Measurements from ENCODE around the gene PPP1R12C.

Gene PPP1R12C

GRCh38 chr19:55088021-55088451 is 29.4 kb downstream of the PPP1R12C start:
- TF ChIP-seq, protein P1, sequence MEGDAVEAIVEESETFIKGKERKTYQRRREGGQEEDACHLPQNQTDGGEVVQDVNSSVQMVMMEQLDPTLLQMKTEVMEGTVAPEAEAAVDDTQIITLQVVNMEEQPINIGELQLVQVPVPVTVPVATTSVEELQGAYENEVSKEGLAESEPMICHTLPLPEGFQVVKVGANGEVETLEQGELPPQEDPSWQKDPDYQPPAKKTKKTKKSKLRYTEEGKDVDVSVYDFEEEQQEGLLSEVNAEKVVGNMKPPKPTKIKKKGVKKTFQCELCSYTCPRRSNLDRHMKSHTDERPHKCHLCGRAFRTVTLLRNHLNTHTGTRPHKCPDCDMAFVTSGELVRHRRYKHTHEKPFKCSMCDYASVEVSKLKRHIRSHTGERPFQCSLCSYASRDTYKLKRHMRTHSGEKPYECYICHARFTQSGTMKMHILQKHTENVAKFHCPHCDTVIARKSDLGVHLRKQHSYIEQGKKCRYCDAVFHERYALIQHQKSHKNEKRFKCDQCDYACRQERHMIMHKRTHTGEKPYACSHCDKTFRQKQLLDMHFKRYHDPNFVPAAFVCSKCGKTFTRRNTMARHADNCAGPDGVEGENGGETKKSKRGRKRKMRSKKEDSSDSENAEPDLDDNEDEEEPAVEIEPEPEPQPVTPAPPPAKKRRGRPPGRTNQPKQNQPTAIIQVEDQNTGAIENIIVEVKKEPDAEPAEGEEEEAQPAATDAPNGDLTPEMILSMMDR (IDR thresholded peaks at IDR 0.05; ENCODE audit: insufficient read depth, low read depth, low read length, missing control alignments): no peak
- no peak for DNase-seq (ENCODE audit: low read depth)
- no peak overlapping the region for H3K4me3 ChIP-seq (ENCODE audit: low read length)

GRCh38 chr19:55087542-55087901 is 29.9 kb downstream of the PPP1R12C start:
- DNase-seq (ENCODE audit: low read depth): no peak
- peak overlapping the region; percentile 38 for H3K4me3 ChIP-seq (ENCODE audit: low read length)
- TF ChIP-seq, protein P1 (IDR thresholded peaks at IDR 0.05; ENCODE audit: insufficient read depth, low read depth, low read length, missing control alignments): no peak

DNA sequence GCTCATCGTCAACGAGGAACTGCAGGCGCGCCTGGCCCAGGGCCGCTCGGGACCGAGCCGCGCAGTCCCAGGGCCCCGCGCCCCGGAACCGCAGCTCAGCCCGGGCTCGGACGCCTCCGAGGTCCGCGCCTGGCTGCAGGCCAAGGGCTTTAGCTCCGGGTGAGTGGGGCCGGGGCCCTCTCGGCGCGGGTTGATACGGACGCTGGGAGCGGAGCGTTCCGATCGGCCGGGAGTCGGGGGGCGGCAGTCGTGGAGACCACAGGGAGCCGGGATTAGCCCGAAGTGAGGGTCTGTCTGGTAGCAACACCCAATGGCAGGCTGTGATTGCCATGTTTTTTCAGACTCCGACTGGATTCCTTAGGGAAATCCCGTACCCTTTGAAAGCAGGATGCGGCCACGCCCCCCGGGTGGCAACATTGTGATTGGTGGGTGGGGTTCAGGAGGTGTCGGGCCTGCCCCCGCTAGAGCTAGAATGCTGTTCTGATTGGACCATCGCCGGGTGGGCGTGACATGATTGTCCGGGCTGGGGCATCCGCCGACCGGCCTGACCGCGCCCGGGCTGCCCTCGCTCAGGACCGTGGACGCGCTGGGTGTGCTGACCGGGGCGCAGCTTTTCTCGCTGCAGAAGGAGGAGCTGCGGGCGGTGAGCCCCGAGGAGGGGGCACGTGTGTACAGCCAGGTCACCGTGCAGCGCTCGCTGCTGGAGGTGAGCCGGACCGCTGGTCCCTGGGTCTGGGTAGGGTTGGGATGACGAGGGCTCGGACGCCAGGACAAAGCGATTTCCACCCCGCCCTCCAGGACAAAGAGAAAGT is 30.5 kb downstream of the PPP1R12C start:
- TF ChIP-seq, protein P1 (IDR thresholded peaks at IDR 0.05; ENCODE audit: insufficient read depth, low read depth, low read length, missing control alignments): no peak
- DNase-seq (ENCODE audit: low read depth): peak; percentile 93
- peak overlapping the region; percentile 38 for H3K4me3 ChIP-seq (ENCODE audit: low read length)

GRCh38 chr19:55085923-55086715 is 31.3 kb downstream of the PPP1R12C start:
- no peak for DNase-seq (ENCODE audit: low read depth)
- no peak overlapping the region for H3K4me3 ChIP-seq (ENCODE audit: low read length)
- TF ChIP-seq, protein P1 (IDR thresholded peaks at IDR 0.05; ENCODE audit: insufficient read depth, low read depth, low read length, missing control alignments): no peak

GRCh38 chr19:55084416-55084815 is 33.0 kb downstream of the PPP1R12C start:
- no peak overlapping the region for H3K4me3 ChIP-seq (ENCODE audit: low read length)
- TF ChIP-seq, protein P1 (IDR thresholded peaks at IDR 0.05; ENCODE audit: insufficient read depth, low read depth, low read length, missing control alignments): no peak
- no peak for DNase-seq (ENCODE audit: low read depth)

GRCh38 chr19:55083004-55083850 is 34.2 kb downstream of the PPP1R12C start:
- DNase-seq (ENCODE audit: low read depth): no peak
- H3K4me3 ChIP-seq (ENCODE audit: low read length): no peak overlapping the region
- TF ChIP-seq, protein P1 (IDR thresholded peaks at IDR 0.05; ENCODE audit: insufficient read depth, low read depth, low read length, missing control alignments): no peak
